Right atrium auricular region (tissue), 2 donors: Measurements from ENCODE around the gene RAI1. TPM values are rescaled to one million over a fixed set of nuclear protein-coding genes. Genes with fewer than 3 reads are reported as not detected.

Source experiments
- DNase-seq: peaks from one replicate; pipeline ENCODE4 v3.0.0-alpha.2; 2019; ENCODE audit warnings: low spot score
- H3K27ac ChIP-seq, 2 donors: fragments of 200-600 bp; sonication (generic); 1 replicate in 1 of 2; 2 replicates in 1 of 2; pipeline ENCODE4 v1.5.1; 2016 to 2019
- H3K27me3 ChIP-seq, 2 donors: fragments of 200-600 bp; sonication (generic); one replicate each; pipeline versions ENCODE4 v1.5.1 to v1.6.0; 2017 to 2019
- H3K36me3 ChIP-seq: fragments of 200-600 bp; sonication (generic); one replicate; pipeline ENCODE4 v1.5.1; 2016
- H3K4me1 ChIP-seq, 2 donors: fragments of 200-600 bp; sonication (generic); one replicate each; pipeline versions ENCODE4 v1.5.1 to v1.6.0; 2017 to 2019
- H3K4me3 ChIP-seq, 2 donors: fragments of 200-600 bp; sonication (generic); 1 replicate in 1 of 2; 2 replicates in 1 of 2; pipeline ENCODE4 v1.5.1; 2017 to 2019; ENCODE audit warnings: mild to moderate bottlenecking in 1 of 2, moderate library complexity in 1 of 2
- H3K9me3 ChIP-seq, 2 donors: fragments of 200-600 bp; sonication (generic); one replicate each; pipeline ENCODE4 v1.5.1; 2019
- CTCF ChIP-seq, 2 donors: fragments of 200-600 bp; sonication (generic); IDR thresholded peaks; one replicate each; pipeline ENCODE4 v1.5.1; 2019; ENCODE audit warnings: antibody characterized with exemption in 2 of 2
- total RNA-seq, 2 donors: library from RNA; depleted of rRNA; stranded (reverse); fragments of >200 nt; gene quantifications; one replicate each; pipeline ENCODE4 v1.1.0, GENCODE V29; 2016

The RAI1 gene
- total RNA-seq, 2 donors from 2014 or later, result 23.8 to 24.9 TPM

GRCh38 chr17:17769869-17770631 lies 88.8 kb downstream of the RAI1 start:
- no peak for TF ChIP-seq CTCF (IDR thresholded peaks at IDR 0.05)
- H3K9me3 ChIP-seq, result no peaks in the 10 kb centered on the region
- peak overlapping the region; percentile 75 to 79 for H3K27ac ChIP-seq
- no peaks in the 10 kb centered on the region for H3K36me3 ChIP-seq
- DNase-seq, result no peak
- H3K27me3 ChIP-seq, result no peaks in the 10 kb centered on the region
- H3K4me1 ChIP-seq, result peaks cover 0 to 81% of the 10 kb centered on the region in 2 donors
- no peak overlapping the region for H3K4me3 ChIP-seq

GRCh38 chr17:17770632-17771044 lies 89.4 kb downstream of the RAI1 start:
- DNase-seq, result no peak
- Histone ChIP-seq H3K27me3 (no peaks in the 10 kb centered on the region), H3K9me3 (no peaks in the 10 kb centered on the region), H3K4me1 (peaks cover 0 to 80% of the 10 kb centered on the region in 2 donors), H3K4me3 (no peak overlapping the region), H3K36me3 (no peaks in the 10 kb centered on the region), H3K27ac (peak overlapping the region; percentile 75 to 79)
- no peak for TF ChIP-seq CTCF (IDR thresholded peaks at IDR 0.05)

GRCh38 chr17:17771498-17772201 lies 90.4 kb downstream of the RAI1 start:
- H3K4me1 ChIP-seq, result peaks cover 0 to 70% of the 10 kb centered on the region in 2 donors
- no peaks in the 10 kb centered on the region for H3K36me3 ChIP-seq
- H3K27me3 ChIP-seq, result no peaks in the 10 kb centered on the region
- no peak overlapping the region for H3K4me3 ChIP-seq
- no peak for TF ChIP-seq CTCF (IDR thresholded peaks at IDR 0.05)
- no peak for DNase-seq
- H3K27ac ChIP-seq, result peak overlapping the region; percentile 75 to 79
- H3K9me3 ChIP-seq, result no peaks in the 10 kb centered on the region

- TF ChIP-seq CTCF (IDR thresholded peaks at IDR 0.05), result no peak
- no peaks in the 10 kb centered on the region for H3K27me3 ChIP-seq
- no peak overlapping the region for H3K27ac ChIP-seq
- no peaks in the 10 kb centered on the region for H3K36me3 ChIP-seq
- DNase-seq, result no peak
- H3K4me3 ChIP-seq, result no peak overlapping the region
- H3K9me3 ChIP-seq, result no peaks in the 10 kb centered on the region
- H3K4me1 ChIP-seq, result peaks cover 0 to 64% of the 10 kb centered on the region in 2 donors
These were observed 91.0 kb downstream of the RAI1 start for GRCh38 chr17:17772231-17772630.

GRCh38 chr17:17774009-17774881 lies 93.0 kb downstream of the RAI1 start:
- DNase-seq, result no peak
- H3K9me3 ChIP-seq, result no peaks in the 10 kb centered on the region
- no peak overlapping the region for H3K4me3 ChIP-seq
- no peaks in the 10 kb centered on the region for H3K36me3 ChIP-seq
- peak in 1 of 2 donors; percentile 39 for TF ChIP-seq CTCF (IDR thresholded peaks at IDR 0.05)
- peaks cover 0 to 61% of the 10 kb centered on the region in 2 donors for H3K4me1 ChIP-seq
- peak overlapping the region; percentile 76 to 83 for H3K27ac ChIP-seq
- H3K27me3 ChIP-seq, result no peaks in the 10 kb centered on the region
